ENCODE measurements around the gene ABCA13.

ABCA13 gene

GRCh38 chr7:48414011-48414732, 242.9 kb downstream of the ABCA13 start:
- DNase-seq (ENCODE audit: extremely low read depth, low read depth), result no peak
- no peak for TF ChIP-seq CTCF (IDR thresholded peaks at IDR 0.05; ENCODE audit: low read depth, low read length)

GRCh38 chr7:48416327-48416908, 245.2 kb downstream of the ABCA13 start:
- DNase-seq (ENCODE audit: extremely low read depth, low read depth), result no peak
- TF ChIP-seq CTCF (IDR thresholded peaks at IDR 0.05; ENCODE audit: low read depth, low read length), result no peak

GRCh38 chr7:48419401-48419800, 248.1 kb downstream of the ABCA13 start:
- no peak for TF ChIP-seq CTCF (IDR thresholded peaks at IDR 0.05; ENCODE audit: low read depth, low read length)
- DNase-seq (ENCODE audit: extremely low read depth, low read depth), result no peak

GRCh38 chr7:48420206-48420605, 248.9 kb downstream of the ABCA13 start:
- no peak for DNase-seq (ENCODE audit: extremely low read depth, low read depth)
- no peak for TF ChIP-seq CTCF (IDR thresholded peaks at IDR 0.05; ENCODE audit: low read depth, low read length)

- DNase-seq (ENCODE audit: extremely low read depth, low read depth), result no peak
- no peak for TF ChIP-seq CTCF (IDR thresholded peaks at IDR 0.05; ENCODE audit: low read depth, low read length)
Measured at GRCh38 chr7:48421357-48421756, 250.1 kb downstream of the ABCA13 start.

- DNase-seq (ENCODE audit: extremely low read depth, low read depth), result no peak
- peak; percentile 8 for TF ChIP-seq CTCF (IDR thresholded peaks at IDR 0.05; ENCODE audit: low read depth, low read length)
Measured at GRCh38 chr7:48424731-48425130, 253.5 kb downstream of the ABCA13 start.

GRCh38 chr7:48426331-48426965, 255.2 kb downstream of the ABCA13 start:
- no peak for TF ChIP-seq CTCF (IDR thresholded peaks at IDR 0.05; ENCODE audit: low read depth, low read length)
- DNase-seq (ENCODE audit: extremely low read depth, low read depth), result no peak
